Endometrial microvascular endothelial cells (primary cell): ENCODE measurements around the gene NOD2. TPM values are rescaled to one million over a fixed set of nuclear protein-coding genes. Genes with fewer than 3 reads are reported as not detected.

Experiments used
- in situ Hi-C: cut with HindIII; loops from 2 replicates; pipeline ENCODE4 v1.10.0; 2017; ENCODE audit warnings: low sequenced_read_pairs, low pct_unique_long_range_greater_than_20kb; ENCODE audit errors: inconsistent ontology term
- total RNA-seq: library from RNA; depleted of rRNA; stranded (reverse); fragments of >200 nt; gene quantifications from one replicate; pipeline ENCODE4 v1.2.3, GENCODE V29; 2015; ENCODE audit errors: inconsistent ontology term

Gene NOD2
- total RNA-seq, 1 donor from 2014 or later: 1.9 TPM

DNA sequence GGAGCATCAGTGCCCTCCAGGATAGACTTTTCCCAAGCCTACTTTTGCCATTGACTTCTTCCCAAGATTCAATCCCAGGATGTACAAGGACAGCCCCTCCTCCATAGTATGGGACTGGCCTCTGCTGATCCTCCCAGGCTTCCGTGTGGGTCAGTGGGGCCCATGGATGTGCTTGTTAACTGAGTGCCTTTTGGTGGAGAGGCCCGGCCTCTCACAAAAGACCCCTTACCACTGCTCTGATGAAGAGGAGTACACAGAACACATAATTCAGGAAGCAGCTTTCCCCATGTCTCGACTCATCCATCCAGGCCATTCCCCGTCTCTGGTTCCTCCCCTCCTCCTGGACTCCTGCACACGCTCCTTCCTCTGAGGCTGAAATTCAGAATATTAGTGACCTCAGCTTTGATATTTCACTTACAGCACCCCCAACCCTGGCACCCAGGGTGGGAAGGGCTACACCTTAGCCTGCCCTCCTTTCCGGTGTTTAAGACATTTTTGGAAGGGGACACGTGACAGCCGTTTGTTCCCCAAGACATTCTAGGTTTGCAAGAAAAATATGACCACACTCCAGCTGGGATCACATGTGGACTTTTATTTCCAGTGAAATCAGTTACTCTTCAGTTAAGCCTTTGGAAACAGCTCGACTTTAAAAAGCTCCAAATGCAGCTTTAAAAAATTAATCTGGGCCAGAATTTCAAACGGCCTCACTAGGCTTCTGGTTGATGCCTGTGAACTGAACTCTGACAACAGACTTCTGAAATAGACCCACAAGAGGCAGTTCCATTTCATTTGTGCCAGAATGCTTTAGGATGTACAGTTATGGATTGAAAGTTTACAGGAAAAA lies 38.8 kb downstream of the NOD2 start:
- in situ Hi-C loops: no loop called here

DNA sequence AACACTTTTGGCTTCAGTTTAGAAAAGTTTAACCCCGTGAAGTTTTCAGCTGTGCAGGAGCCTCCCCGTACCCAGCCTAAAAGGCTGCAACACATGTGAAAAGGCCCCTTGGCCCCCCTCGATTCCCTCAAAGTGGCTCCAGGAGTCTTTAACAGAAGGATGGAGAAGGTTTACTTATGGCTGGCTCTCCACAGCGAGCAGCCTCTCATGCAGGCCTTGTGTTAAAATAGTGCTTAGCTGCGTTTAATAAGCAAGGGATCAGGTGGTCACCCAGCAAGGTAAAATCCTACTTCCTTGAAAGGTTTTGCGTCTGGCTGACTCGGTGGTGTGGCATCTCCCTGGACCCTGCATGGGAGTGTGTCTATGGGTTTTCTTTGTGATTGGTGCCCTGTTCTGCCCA lies 40.1 kb downstream of the NOD2 start:
- in situ Hi-C loops: no loop called here

DNA sequence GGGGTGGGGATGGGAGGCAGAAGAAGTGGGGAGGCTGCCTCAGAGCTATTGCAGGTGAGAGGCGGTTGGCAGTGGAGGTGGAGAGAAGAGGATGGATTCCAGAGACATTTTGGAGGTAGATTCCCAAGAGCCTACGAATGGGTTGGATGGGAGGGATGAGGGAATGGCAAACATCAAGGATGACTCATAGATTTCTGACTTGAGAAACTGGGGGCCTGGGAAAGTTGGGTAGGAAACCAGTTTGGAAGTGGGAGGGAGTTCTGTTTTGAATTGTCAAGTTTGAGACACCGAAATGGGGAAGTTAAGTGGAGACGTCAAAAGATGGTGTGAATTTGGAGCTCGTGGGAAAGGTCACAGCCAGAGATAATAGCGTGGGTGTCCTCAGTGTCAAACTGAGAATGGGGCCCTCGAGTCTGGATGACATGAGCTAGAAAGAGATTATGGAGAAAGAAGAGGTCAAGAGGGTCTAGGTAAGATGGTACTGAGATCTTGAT lies 42.3 kb downstream of the NOD2 start:
- in situ Hi-C loops: no loop called here

DNA sequence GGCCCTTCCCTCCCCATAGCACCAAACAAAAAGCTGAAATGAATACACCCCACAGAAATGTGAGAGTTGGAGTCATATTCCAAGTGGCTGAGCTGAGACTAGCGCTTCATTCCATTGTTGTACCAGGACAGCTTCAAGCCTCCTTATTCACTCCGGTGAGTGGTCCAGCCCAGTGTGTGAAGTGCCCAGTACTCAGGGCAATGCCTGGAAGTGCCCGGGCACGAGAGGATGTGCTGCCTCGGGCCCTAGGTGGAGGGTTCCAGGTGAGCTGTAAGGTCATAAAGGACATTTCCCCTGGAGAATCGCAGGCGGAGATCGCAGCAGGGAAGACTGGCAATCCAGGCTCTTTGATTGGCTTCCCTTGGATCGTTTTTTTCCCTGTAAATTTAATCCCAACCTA lies 43.0 kb downstream of the NOD2 start:
- in situ Hi-C loops: no loop called here

DNA sequence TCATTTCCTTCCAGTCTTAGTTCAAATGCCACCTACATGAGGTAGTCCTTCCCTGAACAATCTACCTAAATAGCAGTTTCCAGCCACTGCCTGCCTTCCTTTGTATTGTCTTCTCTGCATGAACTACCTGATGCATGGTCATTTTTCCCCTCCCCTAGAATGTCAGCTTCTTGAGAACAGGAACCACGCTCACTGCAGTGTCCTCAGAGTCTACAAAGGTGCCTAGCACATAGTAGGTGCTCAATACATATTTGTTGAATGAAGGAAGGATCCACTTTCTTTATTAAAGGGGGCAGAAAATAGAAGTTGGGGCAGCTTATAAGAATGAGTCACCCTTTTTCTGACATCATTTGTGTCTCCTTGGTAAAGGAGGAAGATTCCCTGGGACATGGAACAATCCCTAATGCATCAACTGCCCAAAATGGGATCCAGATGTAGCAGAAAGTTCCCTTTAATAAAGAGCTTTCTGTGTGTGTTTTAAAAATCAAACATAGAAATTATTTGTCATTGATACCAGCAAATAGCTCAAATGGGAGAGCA lies 44.1 kb downstream of the NOD2 start:
- in situ Hi-C loops: no loop called here

DNA sequence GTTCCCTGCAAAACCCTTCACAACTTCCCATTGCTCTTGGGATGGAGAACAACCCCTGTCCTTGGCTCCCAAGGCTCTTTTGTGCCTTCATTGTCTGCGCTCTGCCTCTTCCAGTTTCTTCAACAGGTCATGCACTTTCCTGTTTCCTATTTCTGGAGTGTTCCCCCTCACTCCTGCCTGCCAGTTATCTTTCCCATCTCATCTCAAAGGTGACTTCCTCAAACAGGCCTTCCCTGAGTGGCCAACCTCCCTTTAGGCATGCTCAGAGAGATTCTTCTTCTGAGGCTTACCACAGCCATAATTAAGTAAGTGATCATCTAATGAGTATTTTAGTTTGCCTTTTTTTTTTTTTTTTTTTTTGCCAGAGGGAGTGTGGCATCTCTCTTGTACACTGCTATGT lies 45.6 kb downstream of the NOD2 start:
- in situ Hi-C loops: no loop called here

DNA sequence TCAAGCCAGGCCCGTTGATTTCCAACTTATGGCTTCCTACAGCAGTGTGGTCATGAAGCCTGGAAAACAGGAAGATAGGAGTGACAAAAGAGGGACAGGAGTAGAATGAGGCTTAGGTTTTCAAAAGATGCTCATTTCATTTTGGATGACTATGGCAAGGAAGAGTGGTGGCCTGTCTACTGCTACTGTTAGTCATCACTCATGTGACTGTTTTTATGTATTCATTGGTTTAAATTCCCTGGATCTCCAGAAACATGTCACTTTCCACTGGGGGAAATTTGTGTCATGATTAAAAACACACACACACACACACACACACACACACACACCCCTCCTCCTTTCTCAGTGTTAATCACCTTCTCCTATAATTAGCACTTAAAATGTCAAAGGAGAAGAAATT lies 47.3 kb downstream of the NOD2 start:
- in situ Hi-C loops: no loop called here

DNA sequence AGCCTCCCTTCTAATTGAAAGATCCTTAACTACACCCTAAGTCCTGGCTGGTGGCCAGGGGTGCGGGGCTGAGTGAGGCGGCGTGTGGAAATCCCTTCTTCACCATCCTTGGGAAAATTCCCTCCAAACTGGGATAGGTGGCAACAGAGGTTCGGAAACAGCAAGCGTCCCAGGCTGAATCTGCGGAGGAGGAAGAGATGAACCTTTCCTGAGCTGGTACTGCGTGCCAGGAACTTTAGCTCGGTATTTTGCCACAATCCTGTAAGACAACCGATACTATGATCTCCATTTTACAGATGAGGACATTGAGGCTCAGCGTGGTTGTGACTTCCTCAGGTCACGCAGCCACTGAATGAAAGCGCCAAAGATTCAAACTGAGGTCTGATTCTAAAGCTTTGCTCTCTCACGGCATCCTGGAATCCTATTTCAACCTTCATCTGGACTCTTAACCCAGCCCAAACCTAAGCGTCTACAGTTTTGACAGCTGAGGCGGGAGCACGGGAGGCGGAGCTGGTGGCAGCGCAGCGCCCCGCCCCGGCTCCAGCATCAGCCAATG lies 47.9 kb downstream of the NOD2 start:
- in situ Hi-C loops: no loop called here

DNA sequence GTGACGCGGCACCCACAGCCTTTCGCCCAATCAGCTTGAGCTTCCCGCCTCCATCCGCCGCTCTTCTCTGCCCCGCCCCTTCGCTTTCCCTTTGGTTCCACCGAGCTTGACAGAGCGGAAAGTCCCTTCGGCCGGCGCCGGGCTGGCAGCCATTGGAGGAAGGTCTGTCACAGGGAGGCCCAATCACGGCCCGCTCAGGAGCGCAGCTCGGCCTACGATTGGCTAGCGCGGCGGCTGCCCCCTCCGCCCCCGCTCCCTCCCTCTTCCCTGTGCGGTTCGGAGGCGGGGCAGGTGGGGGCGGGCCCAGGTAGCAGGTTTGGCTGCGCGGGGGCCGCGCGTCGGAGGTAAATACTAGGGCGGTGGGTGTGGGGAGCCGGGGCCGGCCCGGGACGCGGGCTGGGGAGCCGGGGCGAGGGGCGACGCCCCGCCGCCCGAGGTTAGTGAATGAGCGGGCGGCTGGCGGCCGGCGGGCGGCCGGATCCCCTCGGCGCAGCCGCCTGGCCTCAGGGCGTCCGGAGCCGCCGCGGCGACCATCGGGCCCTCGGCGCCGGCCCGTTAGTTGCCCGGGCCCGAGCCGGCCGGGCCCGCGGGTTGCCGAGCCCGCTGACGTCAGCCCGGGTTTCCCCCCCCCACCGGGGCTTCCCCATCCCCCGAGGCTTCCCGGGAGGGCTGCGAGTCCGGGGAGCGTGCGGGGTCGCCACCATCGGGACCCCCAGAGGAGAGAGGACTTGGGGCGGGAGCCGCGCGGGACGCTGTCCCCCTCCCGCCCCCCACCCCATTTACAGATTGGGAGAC lies 48.6 kb downstream of the NOD2 start, which contains the start of gene CYLD:
Gene CYLD, plus strand, starts transcription at position 306 of the 795 bp plus-strand sequence. CDS start 7,613 bp downstream, outside the sequence.
- in situ Hi-C loops: no loop called here

DNA sequence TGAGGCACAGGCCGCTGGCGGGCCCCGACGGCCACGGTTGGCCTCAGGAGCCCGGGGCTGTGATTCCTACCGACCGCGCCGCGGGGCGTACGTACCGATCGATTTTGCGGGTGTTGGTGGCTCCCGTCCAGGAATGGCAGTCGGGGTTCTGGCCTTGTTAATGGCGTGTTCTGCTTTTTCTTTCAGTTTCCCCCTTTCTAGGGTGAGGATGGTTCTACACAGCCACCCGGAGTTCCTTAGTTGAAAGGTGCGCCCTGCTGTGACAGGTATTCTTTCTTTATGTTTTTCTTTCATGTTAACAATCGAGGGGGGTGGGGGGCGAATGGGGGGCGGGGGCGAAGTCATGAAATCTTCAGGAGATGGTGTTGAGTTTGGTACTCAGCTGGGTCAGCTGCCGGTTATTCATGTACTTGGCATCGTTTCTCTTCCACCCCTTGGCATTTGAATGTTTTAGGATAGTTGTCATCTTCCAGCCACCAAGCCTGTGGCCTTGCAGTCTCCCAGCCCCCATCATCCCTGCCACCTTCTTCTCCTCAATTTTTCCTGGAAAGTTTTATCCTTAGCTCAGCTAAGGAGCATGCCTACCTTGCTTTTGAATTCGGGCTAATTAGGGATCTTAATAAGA lies 49.3 kb downstream of the NOD2 start:
- in situ Hi-C loops: no loop called here

DNA sequence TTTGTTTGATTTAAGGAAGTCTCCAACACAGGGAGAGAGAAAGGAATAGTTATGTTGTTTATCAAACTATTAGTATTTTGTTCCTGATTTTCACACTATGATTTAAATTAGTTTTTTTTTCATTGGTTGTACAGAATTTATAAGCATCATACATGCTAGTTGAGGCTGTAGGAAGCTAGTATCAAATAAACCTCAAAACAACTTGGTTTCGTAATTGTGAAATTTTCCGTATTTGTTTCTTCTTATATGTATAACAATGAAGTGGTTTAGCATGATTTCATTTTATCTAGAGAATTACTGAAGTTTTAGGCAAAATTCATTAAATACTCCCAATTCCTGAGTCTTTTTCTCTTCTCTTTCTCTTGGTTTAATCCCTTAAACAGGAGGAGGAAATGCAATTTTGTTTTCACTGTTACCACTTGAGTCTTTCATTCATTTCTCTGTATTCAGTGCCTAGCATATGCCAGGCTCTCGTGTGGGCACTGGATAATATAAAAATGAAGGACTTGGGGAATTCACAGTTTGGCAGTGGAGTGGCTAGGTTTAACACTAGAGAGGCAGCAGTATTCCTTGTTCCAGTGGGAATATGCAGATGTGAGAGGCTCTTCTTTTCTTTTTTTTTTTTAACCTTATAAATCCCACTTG lies 50.3 kb downstream of the NOD2 start:
- in situ Hi-C loops: no loop called here

DNA sequence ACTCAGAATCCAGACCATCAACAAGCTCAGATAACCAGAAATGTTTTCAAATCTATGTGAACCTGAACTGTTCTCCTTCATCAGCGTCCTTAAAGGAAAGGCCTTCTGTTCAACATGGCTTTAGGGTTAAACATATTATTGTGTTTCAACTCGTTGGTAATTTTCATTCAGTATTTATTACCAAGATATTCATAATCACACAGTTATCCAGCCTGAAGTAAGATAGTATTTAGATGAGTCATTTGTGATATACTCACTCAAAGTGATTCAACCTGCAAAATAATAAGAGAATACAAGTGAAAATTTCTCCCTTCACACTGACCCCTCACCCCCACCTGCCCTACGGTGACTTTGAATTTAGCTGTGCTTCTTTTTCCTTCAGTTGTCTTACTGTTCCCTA lies 51.5 kb downstream of the NOD2 start:
- in situ Hi-C loops: no loop called here

DNA sequence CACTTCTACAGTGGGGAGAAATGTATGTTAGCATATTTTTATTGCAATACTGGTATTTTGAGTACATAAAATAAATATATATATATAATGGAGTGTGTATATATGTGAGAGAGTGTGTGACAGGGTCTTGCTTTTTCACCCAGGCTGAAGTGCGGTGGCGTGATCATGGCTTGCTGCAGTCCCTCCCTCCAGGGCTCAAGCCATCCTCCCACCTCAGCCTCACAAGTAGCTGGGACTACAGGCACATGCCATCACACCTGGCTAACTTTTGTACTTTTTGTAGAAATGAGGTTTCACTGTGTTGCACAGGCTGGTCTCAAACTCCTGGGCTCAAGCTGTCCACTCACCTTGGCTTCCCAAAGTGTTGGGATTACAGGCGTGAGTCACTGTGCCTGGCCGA lies 52.5 kb downstream of the NOD2 start:
- in situ Hi-C loops: no loop called here

DNA sequence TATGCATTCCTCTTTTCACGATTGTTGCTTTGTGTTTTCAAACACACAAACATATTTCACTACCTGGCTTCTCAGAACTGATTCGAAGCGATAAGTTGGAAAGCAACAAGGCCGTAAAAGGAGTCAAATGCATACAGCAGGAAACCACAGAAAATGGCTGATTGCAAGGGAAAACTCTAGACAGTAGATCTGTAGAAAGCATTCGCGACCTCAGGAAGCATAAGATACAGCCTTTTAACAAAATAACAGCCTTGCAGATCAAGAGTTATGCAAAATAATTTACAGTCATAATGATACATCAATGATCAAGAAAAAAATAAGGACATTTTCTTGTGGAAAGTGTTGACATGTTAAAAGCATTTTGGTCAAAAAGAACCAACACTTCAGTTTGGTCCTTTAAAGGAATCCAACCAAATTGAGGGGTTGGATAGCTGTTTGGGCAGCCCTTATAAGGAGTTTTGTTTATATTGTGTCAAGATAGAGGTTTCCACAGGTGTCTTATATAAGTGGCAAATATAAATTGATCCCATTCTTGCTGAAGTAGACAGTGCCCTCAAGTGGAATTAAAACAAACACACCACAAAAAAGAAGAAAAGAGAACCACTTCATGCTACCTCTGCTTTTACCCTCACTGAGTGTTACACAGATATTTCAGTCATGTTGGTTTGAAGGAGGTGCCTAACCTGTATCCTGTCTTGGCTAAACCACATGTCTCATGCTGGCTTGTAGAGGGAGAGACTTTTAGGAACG lies 54.0 kb downstream of the NOD2 start:
- in situ Hi-C loops: no loop called here

DNA sequence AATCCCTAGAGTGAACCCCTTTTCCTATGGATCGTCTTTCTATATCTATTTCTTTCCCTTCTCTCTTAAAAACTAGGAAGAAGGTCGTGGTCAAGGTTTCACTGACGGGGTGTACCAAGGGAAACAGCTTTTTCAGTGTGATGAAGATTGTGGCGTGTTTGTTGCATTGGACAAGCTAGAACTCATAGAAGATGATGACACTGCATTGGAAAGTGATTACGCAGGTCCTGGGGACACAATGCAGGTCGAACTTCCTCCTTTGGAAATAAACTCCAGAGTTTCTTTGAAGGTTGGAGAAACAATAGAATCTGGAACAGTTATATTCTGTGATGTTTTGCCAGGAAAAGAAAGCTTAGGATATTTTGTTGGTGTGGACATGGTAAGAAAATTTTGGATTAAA lies 58.1 kb downstream of the NOD2 start:
- in situ Hi-C loops: no loop called here

DNA sequence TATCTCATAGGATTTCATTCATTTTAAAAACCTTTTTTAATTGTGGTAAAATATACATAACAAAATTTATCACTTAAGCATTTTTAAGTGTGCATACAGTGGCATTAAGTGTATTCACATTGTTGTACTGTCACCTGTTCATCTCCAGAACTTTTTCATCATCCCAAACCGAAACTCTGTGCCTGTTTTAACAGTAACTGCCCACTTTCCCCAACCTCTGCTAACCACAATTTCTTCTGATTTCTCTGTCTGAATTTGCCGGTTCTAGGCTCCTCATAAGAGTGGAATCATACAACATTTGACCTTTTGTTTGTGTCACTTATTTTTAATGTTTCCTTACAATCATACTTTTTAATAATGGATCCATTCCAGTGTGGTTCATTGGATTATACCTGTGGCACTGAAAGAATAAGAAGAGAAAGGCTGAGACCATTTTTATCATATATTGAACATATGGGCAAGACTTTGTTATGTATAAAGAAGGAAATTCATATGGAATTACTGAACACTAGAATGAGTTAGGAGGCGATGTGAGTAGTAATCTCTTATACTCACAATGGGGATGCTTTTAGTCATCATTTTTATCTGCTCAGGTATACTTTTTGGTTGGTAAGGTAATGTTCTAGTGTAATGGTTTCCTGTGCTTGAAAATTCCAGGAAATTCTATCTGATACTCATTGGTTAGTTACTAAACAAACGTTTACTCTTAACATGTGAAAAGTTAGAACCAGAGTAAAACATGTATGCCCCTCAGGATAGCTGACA lies 59.2 kb downstream of the NOD2 start:
- in situ Hi-C loops: no loop called here

DNA sequence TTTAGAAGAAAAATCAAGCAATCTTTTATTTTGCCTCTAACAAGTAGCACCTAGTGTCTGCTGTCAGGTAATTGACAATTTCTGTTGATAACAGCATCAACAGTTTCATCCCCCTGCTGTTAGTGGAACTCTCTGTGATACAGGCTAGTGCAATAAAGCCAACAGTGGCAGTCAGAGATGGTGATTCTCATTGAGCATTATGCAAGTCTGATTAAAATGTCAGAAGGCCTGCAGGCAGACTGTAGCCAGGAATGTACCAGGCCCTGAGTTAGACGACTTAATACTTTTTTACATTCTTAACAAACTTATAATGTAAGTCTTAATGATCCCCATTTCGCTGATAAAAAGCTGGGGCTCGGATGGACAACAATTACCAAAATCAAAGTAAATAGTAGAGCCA lies 63.1 kb downstream of the NOD2 start:
- in situ Hi-C loops: no loop called here
